HepG2 (cell line): ENCODE measurements around the gene FHIT. TPM values are rescaled to one million over a fixed set of nuclear protein-coding genes. Genes with fewer than 3 reads are reported as not detected.

Source experiments
- ATAC-seq: fragments of 200-7000 bp; cut with Tn5 transposase; 3 replicates; pipeline ENCODE4 v1.9.1; 2020; ENCODE audit warnings: mild to moderate bottlenecking, moderate library complexity
- BruUV-seq: library from RNA; stranded (reverse); fragments of 400-500 nt; replicated peaks from 2 replicates; lab custom pipeline; 2021; lab: Mats Ljungman, UMichigan
- CTCF ChIA-PET: fragments of 300-600 bp; formaldehyde crosslinking; extraction: SDS; loops from one replicate; lab custom pipeline; 2021; ENCODE audit warnings: low total read pairs, inconsistent platforms, low intra/inter-chr PET ratio; lab: Yijun Ruan, JAX
- POLR2A ChIA-PET: fragments of 350-600 bp; sonication (Branson Sonifier 250); formaldehyde crosslinking; loops from one replicate; lab custom pipeline; 2020; ENCODE audit warnings: antibody characterized with exemption, inconsistent platforms; lab: Yijun Ruan, JAX
- DNase-seq: peaks from one replicate; pipeline ENCODE4 v3.0.0-alpha.2; 2015; ENCODE audit warnings: low spot score
- FAIRE-seq: peaks from 3 replicates; lab custom pipeline; 2011; peaks lifted over from hg19 to GRCh38; lab: Jason Lieb, UNC
- H2AFZ ChIP-seq: one replicate; pipeline ENCODE4 v1.6.1; 2011; ENCODE audit warnings: low read length, inconsistent platforms
- H3K27ac ChIP-seq: fragments of 300-600 bp; 3 replicates; pipeline ENCODE4 v1.8.0; 2011; ENCODE audit warnings: mixed run types, mild to moderate bottlenecking, mixed read lengths, low read length, inconsistent platforms; ENCODE audit not compliant: insufficient read depth; ENCODE audit errors: extremely low read length
- H3K27me3 ChIP-seq, 2 experiments: fragments of 200-600 bp in 1 of 2; 2 replicates in 1 of 2; 3 replicates in 1 of 2; pipeline versions ENCODE4 v1.6.0 to v1.8.0; 2011; ENCODE audit warnings: low read length in 2 of 2, mild to moderate bottlenecking in 2 of 2, moderate library complexity in 2 of 2, inconsistent platforms in 1 of 2; ENCODE audit not compliant: insufficient read depth in 2 of 2, control insufficient read depth in 1 of 2
- H3K36me3 ChIP-seq, 2 experiments: fragments of 200-600 bp in 1 of 2; replicated peaks in 1 of 2; 2 replicates in 1 of 2; 3 replicates in 1 of 2; pipeline versions ENCODE4 v1.5.1 to v1.8.0; 2011; ENCODE audit warnings: low read length in 2 of 2, inconsistent platforms in 1 of 2; ENCODE audit not compliant: insufficient read depth in 2 of 2, control insufficient read depth in 1 of 2
- H3K4me1 ChIP-seq: 2 replicates; pipeline ENCODE4 v1.5.1; 2012; ENCODE audit warnings: low read length, inconsistent platforms; ENCODE audit not compliant: insufficient read depth
- H3K4me2 ChIP-seq: 2 replicates; pipeline ENCODE4 v1.6.0; 2011; ENCODE audit warnings: low read depth, low read length, inconsistent platforms
- H3K4me3 ChIP-seq, 3 experiments: fragments of 200-600 bp in 1 of 3; sonication (generic), shearing (Covaris generic) in 1 of 3; replicated peaks in 1 of 3; 2 replicates each; pipeline ENCODE4 v1.5.1; 2011 to 2016; ENCODE audit warnings: low read length in 3 of 3, inconsistent platforms in 2 of 3, low read depth in 2 of 3, mild to moderate bottlenecking in 2 of 3, control low read depth in 1 of 3, mixed read lengths in 1 of 3; ENCODE audit not compliant: insufficient read depth in 1 of 3
- H3K79me2 ChIP-seq: one replicate; pipeline ENCODE4 v1.6.1; 2011; ENCODE audit warnings: low read length, inconsistent platforms; ENCODE audit not compliant: insufficient read depth
- H3K9ac ChIP-seq: 2 replicates; pipeline ENCODE4 v1.6.0; 2011; ENCODE audit warnings: mild to moderate bottlenecking, low read depth, low read length, inconsistent platforms; ENCODE audit not compliant: insufficient read depth
- H3K9me3 ChIP-seq: 2 replicates; pipeline ENCODE4 v1.5.1; 2012; ENCODE audit warnings: mild to moderate bottlenecking, low read length
- H4K20me1 ChIP-seq: 2 replicates; pipeline ENCODE4 v1.6.0; 2011; ENCODE audit warnings: inconsistent platforms, mild to moderate bottlenecking, low read length, moderate library complexity; ENCODE audit not compliant: insufficient read depth
- CREB1 ChIP-seq, 2 experiments: fragments of 450-650 bp in 1 of 2; IDR thresholded peaks; 2 replicates each; pipeline ENCODE4 v1.6.1; 2016 to 2017; ENCODE audit warnings: control low read depth in 1 of 2, mild to moderate bottlenecking in 1 of 2, missing compliant biosample characterization in 1 of 2, missing genetic modification characterization in 1 of 2
- FIP1L1 ChIP-seq: fragments of 200-400 bp; formaldehyde crosslinking; IDR thresholded peaks from 2 replicates; pipeline ENCODE4 v1.6.1; 2018; ENCODE audit warnings: low read depth, mild to moderate bottlenecking, low read length, moderate library complexity, borderline replicate concordance; ENCODE audit not compliant: insufficient read depth
- JUN ChIP-seq: sonication (generic); formaldehyde crosslinking; IDR thresholded peaks from 2 replicates; pipeline ENCODE4 v1.4.0; 2020; ENCODE audit warnings: mild to moderate bottlenecking, missing genetic modification reagents
- RAD21 ChIP-seq: fragments of 450-650 bp; formaldehyde crosslinking; IDR thresholded peaks from 2 replicates; pipeline ENCODE4 v1.5.0; 2020; ENCODE audit warnings: mild to moderate bottlenecking
- SMAD9 ChIP-seq: sonication (generic); formaldehyde crosslinking; IDR thresholded peaks from 2 replicates; pipeline ENCODE4 v1.5.1; 2020; ENCODE audit warnings: mild to moderate bottlenecking, missing genetic modification reagents
- ZBTB46 ChIP-seq: sonication (generic); formaldehyde crosslinking; IDR thresholded peaks from 2 replicates; pipeline ENCODE4 v1.4.0; 2020; ENCODE audit warnings: mild to moderate bottlenecking, missing genetic modification reagents, borderline replicate concordance
- ZFP1 ChIP-seq: IDR thresholded peaks from 2 replicates; pipeline ENCODE4 v1.6.1; 2016
- ZMAT5 ChIP-seq: sonication (generic); formaldehyde crosslinking; IDR thresholded peaks from 2 replicates; pipeline ENCODE4 v1.5.0; 2020; ENCODE audit warnings: mild to moderate bottlenecking, low read depth, missing genetic modification reagents, borderline replicate concordance
- ZNF318 ChIP-seq: sonication (generic); formaldehyde crosslinking; IDR thresholded peaks from 2 replicates; pipeline ENCODE4 v1.4.0; 2020; ENCODE audit warnings: mild to moderate bottlenecking, missing genetic modification reagents
- ZNF879 ChIP-seq: sonication (generic); formaldehyde crosslinking; IDR thresholded peaks from 2 replicates; pipeline ENCODE4 v1.8.1; 2023; ENCODE audit warnings: missing genetic modification reagents
- WGBS: methylation state at CpG from one replicate; pipeline ENCODE4 v1.1.6; 2017; ENCODE audit warnings: low lambda C conversion rate; 5-methylcytosine and 5-hydroxymethylcytosine counted together
- in situ Hi-C: cut with HindIII; loops from 2 replicates; pipeline ENCODE4 v1.10.0; 2017; ENCODE audit warnings: low pct_unique_long_range_greater_than_20kb; ENCODE audit not compliant: extremely low pct_ligation_motif_present
- intact Hi-C: fragments of 100-400 bp; cut with micrococcal nuclease; formaldehyde crosslinking; loops from one replicate; pipeline ENCODE4 v1.10.0; 2022; ENCODE audit not compliant: unreplicated experiment
- polyA plus RNA-seq, 8 experiments: library from polyadenylated mRNA; depleted of rRNA in 3 of 8; stranded (reverse) in 7 of 8; unstranded in 1 of 8; fragments of >200 nt; fragmentation: Illumina TruSeq in 4 of 8; extraction: Trizol in 4 of 8; gene quantifications; 2 replicates each; pipeline versions ENCODE4 v1.2.1 to v1.2.3, GENCODE V29; 2011 to 2016; ENCODE audit warnings: low read depth in 4 of 8, missing spikeins in 1 of 8, mixed read lengths in 1 of 8; ENCODE audit not compliant: insufficient read depth in 1 of 8
- total RNA-seq, 5 experiments: library from RNA; depleted of rRNA; stranded (reverse); fragments of >200 nt; fragmentation: Illumina TruSeq; extraction: Trizol; gene quantifications; 2 replicates each; pipeline ENCODE4 v1.2.3, GENCODE V29; 2016; ENCODE audit warnings: low read depth in 1 of 5

Gene FHIT
- total and polyA plus RNA-seq, 2 of the 13 experiments (the other 11 are each of a cell fraction or from before 2014, with no cell fraction given): 4.0 to 4.6 TPM

GRCh38 chr3:60268123-60268522, 983.1 kb downstream of the FHIT start (continued):
- TF ChIP-seq ZMAT5 (CRISPR knock-in tag): no peak

GRCh38 chr3:60266444-60266843, 984.8 kb downstream of the FHIT start:
- ATAC-seq (no peak), FAIRE-seq (no peak), DNase-seq (no peak)
- H3K36me3 ChIP-seq: no peaks in the 10 kb centered on the region
- ChIA-PET POLR2A (no interaction called here), CTCF (no interaction called here)
- no peaks in the 10 kb centered on the region; a peak in 1 of 5 replicates for H3K27me3 ChIP-seq
- no peak overlapping the region for H3K4me2 ChIP-seq
- intact Hi-C loops (no loop called here), in situ Hi-C loops (no loop called here)
- no peak overlapping the region for H3K9ac ChIP-seq
- H3K4me1 ChIP-seq: no peaks in the 10 kb centered on the region
- no TSS peak for BruUV-seq
- H3K27ac ChIP-seq: no peak overlapping the region
- H3K4me3 ChIP-seq: no peak overlapping the region
- no peaks in the 10 kb centered on the region for H3K9me3 ChIP-seq
- H4K20me1 ChIP-seq: no peaks in the 10 kb centered on the region
- no peaks in the 10 kb centered on the region for H3K79me2 ChIP-seq
- WGBS: 23% methylated on average over 2 of the region's 2 CpGs
- H2AFZ ChIP-seq: no peak overlapping the region
- TF ChIP-seq ZNF879 (CRISPR knock-in tag) (no peak), ZFP1 (no peak), SMAD9 (CRISPR knock-in tag) (no peak), FIP1L1 (no peak), ZBTB46 (no peak), ZNF318 (CRISPR knock-in tag) (no peak), CREB1 (IDR thresholded peaks at IDR 0.05) (no peak), CREB1 (CRISPR knock-in tag; IDR thresholded peaks at IDR 0.05) (no peak), RAD21 (CRISPR knock-in tag) (no peak), JUN (no peak)
